Measurements from ENCODE around the gene TSSK6.

- TF ChIP-seq, protein P1, sequence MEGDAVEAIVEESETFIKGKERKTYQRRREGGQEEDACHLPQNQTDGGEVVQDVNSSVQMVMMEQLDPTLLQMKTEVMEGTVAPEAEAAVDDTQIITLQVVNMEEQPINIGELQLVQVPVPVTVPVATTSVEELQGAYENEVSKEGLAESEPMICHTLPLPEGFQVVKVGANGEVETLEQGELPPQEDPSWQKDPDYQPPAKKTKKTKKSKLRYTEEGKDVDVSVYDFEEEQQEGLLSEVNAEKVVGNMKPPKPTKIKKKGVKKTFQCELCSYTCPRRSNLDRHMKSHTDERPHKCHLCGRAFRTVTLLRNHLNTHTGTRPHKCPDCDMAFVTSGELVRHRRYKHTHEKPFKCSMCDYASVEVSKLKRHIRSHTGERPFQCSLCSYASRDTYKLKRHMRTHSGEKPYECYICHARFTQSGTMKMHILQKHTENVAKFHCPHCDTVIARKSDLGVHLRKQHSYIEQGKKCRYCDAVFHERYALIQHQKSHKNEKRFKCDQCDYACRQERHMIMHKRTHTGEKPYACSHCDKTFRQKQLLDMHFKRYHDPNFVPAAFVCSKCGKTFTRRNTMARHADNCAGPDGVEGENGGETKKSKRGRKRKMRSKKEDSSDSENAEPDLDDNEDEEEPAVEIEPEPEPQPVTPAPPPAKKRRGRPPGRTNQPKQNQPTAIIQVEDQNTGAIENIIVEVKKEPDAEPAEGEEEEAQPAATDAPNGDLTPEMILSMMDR (conservative IDR thresholded peaks at IDR 0.05; ENCODE audit: low read depth, low read length) = no peak
- TF ChIP-seq RFX5 (IDR thresholded peaks at IDR 0.05; ENCODE audit: low read depth, low read length) (no peak), BHLHE40 (IDR thresholded peaks at IDR 0.05; ENCODE audit: low read depth, low read length) (no peak), MAFK (IDR thresholded peaks at IDR 0.05; ENCODE audit: low read depth, low read length) (no peak), POLR2A (IDR thresholded peaks at IDR 0.05; ENCODE audit: low read depth, low read length) (no peak), RCOR1 (IDR thresholded peaks at IDR 0.05; ENCODE audit: insufficient replicate concordance, low read length) (no peak)
Measured at GRCh38 chr19:19489804-19490204, 25.5 kb downstream of the TSSK6 start.

Measured in IMR-90 (cell line).